SJSA1 (cell line): Measurements from ENCODE around the gene PPM1L. TPM values are rescaled to one million over a fixed set of nuclear protein-coding genes. Genes with fewer than 3 reads are reported as not detected.

Experiments used
- DNase-seq, 2 experiments: peaks; one replicate each; pipeline ENCODE4 v3.0.0-alpha.2; 2015 to 2020; ENCODE audit warnings: low spot score in 2 of 2, low read depth in 1 of 2
- H3K27ac ChIP-seq: fragments of 250-450 bp; sonication (Bioruptor Pico); 2 replicates; pipeline ENCODE4 v1.5.1; 2020; ENCODE audit warnings: mild to moderate bottlenecking, moderate library complexity
- H3K27me3 ChIP-seq: fragments of 250-450 bp; sonication (Bioruptor Pico); replicated peaks from 2 replicates; pipeline ENCODE4 v1.5.1; 2020; ENCODE audit warnings: mild to moderate bottlenecking, moderate library complexity
- H3K36me3 ChIP-seq: fragments of 250-450 bp; sonication (Bioruptor Pico); 2 replicates; pipeline ENCODE4 v1.5.1; 2020; ENCODE audit warnings: mild to moderate bottlenecking
- H3K4me1 ChIP-seq: fragments of 250-450 bp; sonication (Bioruptor Pico); replicated peaks from 2 replicates; pipeline ENCODE4 v1.6.1; 2021; ENCODE audit warnings: mild to moderate bottlenecking
- H3K4me3 ChIP-seq: fragments of 250-450 bp; sonication (Bioruptor Pico); 2 replicates; pipeline ENCODE4 v1.5.1; 2020; ENCODE audit warnings: mild to moderate bottlenecking
- H3K9me3 ChIP-seq: fragments of 250-450 bp; sonication (Bioruptor Pico); replicated peaks from 2 replicates; pipeline ENCODE4 v1.5.1; 2020; ENCODE audit warnings: mild to moderate bottlenecking
- total RNA-seq: library from RNA; depleted of rRNA; stranded (reverse); fragments of >200 nt; shearing (Covaris generic); gene quantifications from 2 replicates; pipeline ENCODE4 v1.2.3, GENCODE V29; 2014

The PPM1L gene
- total RNA-seq, 1 experiment from 2014 or later, result 0.24 TPM

- Histone ChIP-seq H3K36me3 (no peaks in the 10 kb centered on the region), H3K27ac (no peak overlapping the region), H3K4me1 (no peaks in the 10 kb centered on the region), H3K27me3 (no peaks in the 10 kb centered on the region; the same call in 1 of the 2 replicates), H3K9me3 (no peaks in the 10 kb centered on the region), H3K4me3 (no peak overlapping the region)
- no peak for DNase-seq
Measured at GRCh38 chr3:160860346-160860745, 104.3 kb downstream of the PPM1L start.

DNA sequence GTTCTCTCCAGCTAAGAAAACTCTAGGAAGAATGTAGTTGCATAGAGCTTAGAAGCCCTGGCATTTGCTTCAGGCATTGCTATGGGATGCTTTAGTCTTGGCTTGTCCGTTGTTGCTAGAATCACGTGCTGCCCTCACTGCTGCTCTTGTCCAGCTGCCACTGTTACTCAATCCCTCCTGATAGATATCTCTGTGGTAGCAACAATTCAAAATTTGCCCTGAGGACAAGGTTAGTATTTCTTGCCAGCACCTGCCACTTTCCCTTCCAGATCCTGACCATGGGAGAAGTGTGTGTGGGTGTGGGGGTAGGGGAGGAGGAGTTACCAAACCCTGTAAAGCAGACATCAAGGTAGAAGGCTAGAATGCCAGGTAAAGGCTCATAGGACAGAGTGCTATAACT, 113.8 kb downstream of the PPM1L start:
- Histone ChIP-seq H3K36me3 (no peaks in the 10 kb centered on the region), H3K27ac (no peak overlapping the region), H3K4me1 (no peaks in the 10 kb centered on the region), H3K27me3 (peaks cover 6% of the 10 kb centered on the region), H3K9me3 (no peaks in the 10 kb centered on the region), H3K4me3 (no peak overlapping the region)
- DNase-seq, result no peak

DNA sequence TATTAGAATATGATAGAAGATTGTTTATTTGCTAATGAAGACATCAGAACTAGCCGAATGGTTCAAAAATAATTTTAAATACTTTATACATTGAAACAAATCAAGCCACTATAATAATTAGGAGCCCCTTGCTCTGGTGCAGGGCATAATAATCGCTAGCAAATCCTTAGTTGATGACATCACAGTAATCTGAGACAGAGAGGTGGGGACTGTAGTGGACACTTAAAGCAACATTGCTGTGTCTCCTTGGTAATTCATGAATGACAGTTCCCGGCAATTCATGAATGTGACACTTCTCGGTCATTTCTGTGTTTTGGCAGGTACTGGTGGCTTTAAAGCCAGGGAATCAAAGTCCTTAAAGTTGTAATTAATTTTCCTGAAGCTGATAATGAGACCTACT, 114.3 kb downstream of the PPM1L start:
- Histone ChIP-seq H3K4me3 (no peak overlapping the region), H3K9me3 (no peaks in the 10 kb centered on the region), H3K4me1 (no peaks in the 10 kb centered on the region), H3K27ac (no peak overlapping the region), H3K36me3 (no peaks in the 10 kb centered on the region), H3K27me3 (peaks cover 6% of the 10 kb centered on the region)
- DNase-seq, result no peak

- Histone ChIP-seq H3K27me3 (no peaks in the 10 kb centered on the region), H3K4me1 (no peaks in the 10 kb centered on the region), H3K4me3 (no peak overlapping the region), H3K27ac (no peak overlapping the region), H3K36me3 (no peaks in the 10 kb centered on the region), H3K9me3 (no peaks in the 10 kb centered on the region)
- DNase-seq, result no peak
Measured at GRCh38 chr3:160874736-160875135, 118.7 kb downstream of the PPM1L start.

- no peaks in the 10 kb centered on the region for H3K36me3 ChIP-seq
- H3K27ac ChIP-seq, result no peak overlapping the region
- H3K27me3 ChIP-seq, result no peaks in the 10 kb centered on the region
- H3K9me3 ChIP-seq, result no peaks in the 10 kb centered on the region
- no peaks in the 10 kb centered on the region for H3K4me1 ChIP-seq
- H3K4me3 ChIP-seq, result no peak overlapping the region
- no peak for DNase-seq
Measured at GRCh38 chr3:160876643-160877042, 120.6 kb downstream of the PPM1L start.

DNA sequence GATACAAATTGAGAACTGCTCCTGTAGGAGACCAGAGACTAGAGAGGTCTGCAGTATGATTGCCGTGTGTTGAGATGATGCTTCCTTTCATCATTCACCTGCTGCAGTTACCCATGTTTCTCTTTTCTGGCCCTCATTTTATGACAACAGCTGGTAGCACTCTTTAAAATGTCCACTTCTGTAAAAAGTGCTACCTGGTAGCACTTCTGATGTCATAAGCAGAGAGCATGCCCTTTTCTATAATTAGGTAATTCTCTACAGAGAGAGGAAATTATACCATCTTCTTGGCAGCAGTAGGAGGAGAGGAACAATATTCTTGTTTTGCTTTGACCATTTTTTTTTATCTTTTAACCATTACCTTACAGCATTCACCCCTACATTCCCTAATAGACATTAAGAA, 123.8 kb downstream of the PPM1L start:
- Histone ChIP-seq H3K4me3 (no peak overlapping the region), H3K4me1 (no peaks in the 10 kb centered on the region), H3K27me3 (no peaks in the 10 kb centered on the region), H3K9me3 (no peaks in the 10 kb centered on the region), H3K27ac (no peak overlapping the region), H3K36me3 (no peaks in the 10 kb centered on the region)
- no peak for DNase-seq

- DNase-seq, result no peak
- no peaks in the 10 kb centered on the region for H3K36me3 ChIP-seq
Measured at GRCh38 chr3:160883373-160883772, 127.3 kb downstream of the PPM1L start.

GRCh38 chr3:160885791-160886286, 129.8 kb downstream of the PPM1L start:
- peak in 1 of 2 experiments; percentile 2 for DNase-seq
- no peak overlapping the region for H3K4me3 ChIP-seq
- H3K27me3 ChIP-seq, result no peaks in the 10 kb centered on the region
- no peaks in the 10 kb centered on the region for H3K36me3 ChIP-seq
- H3K4me1 ChIP-seq, result no peaks in the 10 kb centered on the region
- H3K9me3 ChIP-seq, result no peaks in the 10 kb centered on the region
- no peak overlapping the region for H3K27ac ChIP-seq

More at GRCh38 chr3:160883373-160883772, 127.3 kb downstream of the PPM1L start:
- Histone ChIP-seq H3K4me1 (no peaks in the 10 kb centered on the region), H3K9me3 (no peaks in the 10 kb centered on the region), H3K27me3 (no peaks in the 10 kb centered on the region), H3K27ac (no peak overlapping the region), H3K4me3 (no peak overlapping the region)

- Histone ChIP-seq H3K27me3 (no peaks in the 10 kb centered on the region), H3K9me3 (no peaks in the 10 kb centered on the region), H3K4me3 (no peak overlapping the region), H3K27ac (no peak overlapping the region), H3K36me3 (no peaks in the 10 kb centered on the region), H3K4me1 (no peaks in the 10 kb centered on the region)
- no peak for DNase-seq
Measured at GRCh38 chr3:160886421-160886820, 130.4 kb downstream of the PPM1L start.

- no peak for DNase-seq
- no peak overlapping the region for H3K27ac ChIP-seq
- no peaks in the 10 kb centered on the region for H3K27me3 ChIP-seq
- H3K9me3 ChIP-seq, result no peaks in the 10 kb centered on the region
- no peaks in the 10 kb centered on the region for H3K36me3 ChIP-seq
- no peaks in the 10 kb centered on the region for H3K4me1 ChIP-seq
- no peak overlapping the region for H3K4me3 ChIP-seq
Measured at GRCh38 chr3:160893207-160893606, 137.2 kb downstream of the PPM1L start.

- no peak for DNase-seq
- H3K4me1 ChIP-seq, result no peaks in the 10 kb centered on the region
- H3K27ac ChIP-seq, result no peak overlapping the region
- H3K9me3 ChIP-seq, result no peaks in the 10 kb centered on the region
- no peak overlapping the region for H3K4me3 ChIP-seq
- H3K36me3 ChIP-seq, result no peaks in the 10 kb centered on the region
- no peaks in the 10 kb centered on the region; the same call in none of the 2 replicates for H3K27me3 ChIP-seq
Measured at GRCh38 chr3:160904691-160905090, 148.7 kb downstream of the PPM1L start.

DNA sequence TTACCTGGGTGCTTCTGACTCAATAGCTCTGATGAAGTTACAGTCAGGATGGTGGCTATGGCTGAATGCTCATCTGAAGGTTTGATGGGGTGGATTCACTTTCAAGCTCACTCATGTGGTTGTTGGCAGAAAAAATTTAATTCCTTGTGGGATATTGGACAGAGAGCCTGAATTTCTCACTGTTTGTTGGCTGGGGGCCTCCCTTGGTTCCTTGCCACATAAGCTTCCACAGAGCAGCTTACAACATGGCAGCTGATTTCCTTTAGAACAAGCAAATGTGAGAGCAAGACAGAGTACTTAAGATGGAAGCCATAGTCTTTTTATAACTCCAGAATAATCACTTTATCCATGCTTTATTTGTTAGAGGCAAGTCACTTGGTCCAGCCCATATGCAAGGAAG, 150.6 kb downstream of the PPM1L start:
- H3K4me1 ChIP-seq, result no peaks in the 10 kb centered on the region
- H3K36me3 ChIP-seq, result no peaks in the 10 kb centered on the region
- no peak overlapping the region for H3K4me3 ChIP-seq
- H3K27ac ChIP-seq, result no peak overlapping the region
- no peaks in the 10 kb centered on the region; the same call in none of the 2 replicates for H3K27me3 ChIP-seq
- H3K9me3 ChIP-seq, result no peaks in the 10 kb centered on the region
- no peak for DNase-seq

- Histone ChIP-seq H3K36me3 (no peaks in the 10 kb centered on the region), H3K27me3 (no peaks in the 10 kb centered on the region; the same call in none of the 2 replicates), H3K4me1 (no peaks in the 10 kb centered on the region), H3K27ac (no peak overlapping the region), H3K4me3 (no peak overlapping the region), H3K9me3 (no peaks in the 10 kb centered on the region)
- DNase-seq, result no peak
Measured at GRCh38 chr3:160909917-160910316, 153.9 kb downstream of the PPM1L start.

- no peaks in the 10 kb centered on the region for H3K36me3 ChIP-seq
- no peaks in the 10 kb centered on the region; the same call in none of the 2 replicates for H3K27me3 ChIP-seq
- no peaks in the 10 kb centered on the region for H3K4me1 ChIP-seq
- no peak overlapping the region for H3K4me3 ChIP-seq
- no peak overlapping the region for H3K27ac ChIP-seq
- H3K9me3 ChIP-seq, result no peaks in the 10 kb centered on the region
- no peak for DNase-seq
Measured at GRCh38 chr3:160911411-160911810, 155.4 kb downstream of the PPM1L start.

- Histone ChIP-seq H3K27ac (no peak overlapping the region), H3K9me3 (no peaks in the 10 kb centered on the region), H3K4me3 (no peak overlapping the region), H3K4me1 (no peaks in the 10 kb centered on the region), H3K36me3 (no peaks in the 10 kb centered on the region), H3K27me3 (no peaks in the 10 kb centered on the region)
- DNase-seq, result no peak
Measured at GRCh38 chr3:160916472-160916871, 160.4 kb downstream of the PPM1L start.
